Left ventricle myocardium superior (tissue), 1 donor: ENCODE measurements around the gene RNU1-3. TPM values are rescaled to one million over a fixed set of nuclear protein-coding genes. Genes with fewer than 3 reads are reported as not detected.
"Not testable (repeated sequence)": the region's sequence is repeated elsewhere in the genome, so short reads cannot be mapped to it uniquely, and the experiment has no call there.

Experiments
- ATAC-seq: fragments of 200-7000 bp; cut with Tn5 transposase; one replicate; pipeline ENCODE4 v1.9.1; 2020; ENCODE audit warnings: mild to moderate bottlenecking, moderate library complexity
- DNase-seq: peaks from one replicate; pipeline ENCODE4 v3.0.0-alpha.2; 2020
- intact Hi-C: fragments of 100-400 bp; cut with micrococcal nuclease; formaldehyde crosslinking; loops from one replicate; pipeline ENCODE4 v1.11.0; 2022
- total RNA-seq: library from RNA; stranded (reverse); fragmentation: NEBNext Ultra II Directional; extraction: Animal tissue kit (Norgen Biotek cat#: 25700); gene quantifications from one replicate; pipeline ENCODE4 v1.2.1, GENCODE V29; 2021
- donor health status: DM: no; HTN: yes; CAD: no; lungs with severe emphysema.

The RNU1-3 gene
- total RNA-seq, 1 donor from 2014 or later, result 4,234 TPM

DNA sequence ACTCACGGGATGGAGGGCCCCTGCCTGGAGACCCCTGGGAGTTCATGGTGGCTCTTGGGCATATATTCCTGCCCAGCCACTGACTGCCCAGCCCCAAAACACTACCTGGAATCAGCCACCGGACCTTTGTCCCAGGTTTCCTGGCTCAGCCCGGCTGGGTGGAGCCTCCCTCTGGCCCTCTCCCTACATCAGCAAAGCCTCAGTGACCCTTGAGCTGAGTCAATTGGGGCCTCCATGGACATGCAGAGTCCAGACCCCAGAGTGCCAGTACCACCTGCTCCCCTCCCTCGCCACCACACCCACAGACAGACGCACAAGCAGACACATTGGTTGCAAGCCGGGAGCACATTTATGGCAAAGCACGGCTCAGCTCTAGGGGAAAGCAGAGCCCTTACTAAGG is 30.4 kb upstream of the RNU1-3 start:
- intact Hi-C loops, DNase-seq, ATAC-seq: not testable (repeated sequence)

DNA sequence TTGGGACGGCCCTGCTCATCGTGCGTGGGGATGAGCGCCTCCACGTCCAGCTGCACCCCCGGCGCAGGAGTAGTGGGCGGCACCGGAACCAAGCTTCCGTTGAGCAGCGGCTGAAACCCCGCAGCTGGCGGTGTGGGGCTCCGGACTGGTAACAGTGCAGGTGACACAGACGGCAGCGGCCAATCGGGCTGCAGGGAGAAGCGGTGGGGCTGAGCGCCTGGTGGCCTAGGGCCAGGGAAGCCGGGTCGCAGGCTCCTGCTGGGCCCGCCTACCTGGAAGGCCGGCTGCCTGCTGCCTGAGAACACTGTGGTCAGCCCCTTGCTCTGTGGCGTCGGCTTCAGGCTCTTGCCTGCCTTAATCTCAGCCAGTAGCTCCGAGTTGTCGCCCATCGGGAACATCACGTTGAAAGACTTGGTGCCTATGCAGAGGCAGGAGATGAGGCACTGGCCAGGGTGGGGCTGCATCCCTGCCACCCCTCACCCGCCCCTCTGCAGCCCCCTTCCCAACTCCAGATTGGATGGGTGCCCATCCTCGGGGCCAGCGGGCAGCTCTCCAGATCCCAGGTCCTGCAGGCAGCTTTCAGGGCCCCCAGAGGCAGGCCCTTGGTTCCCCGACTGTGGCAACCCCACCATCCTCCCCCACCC is 29.9 kb upstream of the RNU1-3 start:
- intact Hi-C loops, DNase-seq, ATAC-seq: not testable (repeated sequence)

DNA sequence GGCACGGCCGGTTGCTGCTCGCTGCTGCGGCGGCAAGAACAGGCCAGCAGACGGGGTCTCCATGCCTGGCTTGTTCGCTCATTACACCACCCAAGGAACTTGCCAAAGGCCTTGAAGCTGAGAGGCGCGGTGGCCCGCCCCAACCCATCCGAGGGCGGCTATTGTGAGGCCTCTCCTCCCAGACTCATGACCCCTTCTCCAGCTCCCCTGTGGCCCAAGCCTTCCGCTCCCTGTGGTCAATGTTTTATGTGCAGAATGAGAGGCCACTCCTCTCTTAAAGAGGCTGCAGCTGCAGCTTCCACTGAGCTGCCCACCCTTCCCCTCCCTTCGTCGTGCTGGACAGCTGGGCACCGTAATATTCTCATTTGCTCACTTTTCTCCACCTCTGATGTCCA is 27.6 kb upstream of the RNU1-3 start:
- intact Hi-C loops, ATAC-seq, DNase-seq: not testable (repeated sequence)

- not testable (repeated sequence) for ATAC-seq, DNase-seq
Observed at GRCh38 chr1:16693449-16694307, 26.9 kb upstream of the RNU1-3 start.

GRCh38 chr1:16692717-16693448 is 26.1 kb upstream of the RNU1-3 start:
- ATAC-seq, intact Hi-C loops, DNase-seq: not testable (repeated sequence)

More at GRCh38 chr1:16693449-16694307, 26.9 kb upstream of the RNU1-3 start:
- intact Hi-C loops, result not testable (repeated sequence)

DNA sequence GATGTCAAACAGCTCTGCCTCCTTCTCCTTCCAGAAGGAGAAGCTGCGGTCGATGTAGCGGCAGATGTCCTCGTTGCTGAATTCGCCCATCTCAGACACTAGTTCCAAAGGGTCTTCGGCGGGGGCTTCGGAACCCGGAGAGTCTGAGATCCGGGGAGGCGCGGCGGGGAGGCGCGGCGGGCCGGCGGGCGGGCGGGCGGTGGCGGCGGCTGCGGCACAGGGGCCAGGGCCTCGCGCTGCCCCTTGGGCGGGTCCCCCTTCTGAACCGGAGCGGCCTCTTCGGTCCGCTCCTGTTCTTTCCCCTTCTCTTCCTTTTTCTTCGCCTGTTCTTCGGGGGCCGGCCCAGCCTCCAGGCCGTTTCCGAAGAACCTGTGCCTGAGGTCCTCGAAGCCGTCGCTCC is 25.5 kb upstream of the RNU1-3 start:
- DNase-seq, ATAC-seq, intact Hi-C loops: not testable (repeated sequence)

- DNase-seq, intact Hi-C loops, ATAC-seq: not testable (repeated sequence)
Observed at GRCh38 chr1:16690971-16691682, 24.4 kb upstream of the RNU1-3 start.

- ATAC-seq, DNase-seq, intact Hi-C loops: not testable (repeated sequence)
Observed at GRCh38 chr1:16687132-16687800, 20.5 kb upstream of the RNU1-3 start.

- DNase-seq, intact Hi-C loops, ATAC-seq: not testable (repeated sequence)
Observed at GRCh38 chr1:16685445-16686371, 19.0 kb upstream of the RNU1-3 start.

DNA sequence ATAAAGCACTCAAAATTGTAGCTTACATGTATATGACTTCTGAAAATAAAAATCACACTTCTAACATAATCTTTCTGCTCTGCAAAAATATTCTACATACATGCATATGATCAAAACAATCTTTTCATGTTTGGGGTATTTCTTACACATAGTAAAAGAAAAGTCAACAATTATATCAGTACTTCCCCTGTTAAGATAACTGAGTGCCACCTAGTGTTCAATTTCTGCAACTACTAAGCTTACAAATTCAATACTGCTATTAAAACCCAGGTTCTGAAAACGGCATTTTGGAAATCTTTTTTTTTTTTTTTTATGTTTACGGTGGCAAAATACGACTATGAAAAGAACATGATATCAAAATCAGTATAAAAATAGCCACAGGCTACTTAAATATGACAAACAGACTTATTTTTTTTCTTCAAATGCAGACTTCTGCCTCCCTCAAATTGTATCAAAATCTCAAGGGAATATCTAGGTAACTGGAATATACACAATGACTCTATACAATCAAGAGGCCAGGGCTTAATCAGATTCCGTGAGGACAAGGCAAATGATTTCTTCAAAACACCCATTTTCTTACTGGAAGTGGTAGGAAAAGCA is 18.1 kb upstream of the RNU1-3 start:
- intact Hi-C loops, ATAC-seq, DNase-seq: not testable (repeated sequence)

DNA sequence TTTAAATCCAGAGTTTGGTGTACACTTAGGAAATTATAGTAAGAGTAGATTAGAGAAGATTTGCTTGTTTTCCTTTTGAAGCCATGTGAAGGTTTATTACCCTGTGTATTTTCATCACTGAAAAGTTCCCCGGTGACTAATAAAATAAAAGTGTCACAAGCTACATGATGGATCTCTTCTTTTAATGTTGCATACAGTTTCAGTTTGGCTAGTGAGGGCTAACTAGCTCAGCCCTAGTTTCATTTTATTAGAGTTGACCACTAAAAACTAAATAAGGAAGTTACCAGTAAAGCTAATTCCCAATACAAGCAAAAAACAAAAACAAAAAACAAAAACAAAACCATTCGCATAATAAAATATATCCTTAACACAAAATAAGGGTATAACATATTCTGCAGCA is 17.4 kb upstream of the RNU1-3 start:
- intact Hi-C loops, DNase-seq, ATAC-seq: not testable (repeated sequence)

- ATAC-seq, DNase-seq, intact Hi-C loops: not testable (repeated sequence)
Observed at GRCh38 chr1:16682803-16683202, 16.1 kb upstream of the RNU1-3 start.

DNA sequence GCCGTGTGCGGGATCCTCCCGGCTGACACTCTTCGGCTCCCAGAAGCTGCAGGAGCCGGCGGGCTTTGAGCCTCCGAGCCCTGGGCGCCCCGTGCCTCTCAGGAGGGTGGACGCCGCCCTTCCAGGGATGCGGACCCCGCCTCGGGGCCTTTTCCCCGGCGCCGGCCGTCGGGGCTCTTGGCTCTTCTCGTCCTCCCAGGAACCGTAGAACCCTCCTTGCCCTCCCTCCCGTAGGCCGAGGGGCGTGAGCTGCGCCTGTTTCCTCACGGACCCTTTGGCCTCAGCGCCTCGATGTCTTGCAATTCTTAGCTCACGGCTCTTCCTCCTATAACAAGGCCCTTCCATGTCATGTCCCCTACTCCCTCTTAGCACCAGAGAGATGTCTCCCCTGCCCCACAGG is 13.6 kb upstream of the RNU1-3 start:
- DNase-seq, ATAC-seq, intact Hi-C loops: not testable (repeated sequence)

DNA sequence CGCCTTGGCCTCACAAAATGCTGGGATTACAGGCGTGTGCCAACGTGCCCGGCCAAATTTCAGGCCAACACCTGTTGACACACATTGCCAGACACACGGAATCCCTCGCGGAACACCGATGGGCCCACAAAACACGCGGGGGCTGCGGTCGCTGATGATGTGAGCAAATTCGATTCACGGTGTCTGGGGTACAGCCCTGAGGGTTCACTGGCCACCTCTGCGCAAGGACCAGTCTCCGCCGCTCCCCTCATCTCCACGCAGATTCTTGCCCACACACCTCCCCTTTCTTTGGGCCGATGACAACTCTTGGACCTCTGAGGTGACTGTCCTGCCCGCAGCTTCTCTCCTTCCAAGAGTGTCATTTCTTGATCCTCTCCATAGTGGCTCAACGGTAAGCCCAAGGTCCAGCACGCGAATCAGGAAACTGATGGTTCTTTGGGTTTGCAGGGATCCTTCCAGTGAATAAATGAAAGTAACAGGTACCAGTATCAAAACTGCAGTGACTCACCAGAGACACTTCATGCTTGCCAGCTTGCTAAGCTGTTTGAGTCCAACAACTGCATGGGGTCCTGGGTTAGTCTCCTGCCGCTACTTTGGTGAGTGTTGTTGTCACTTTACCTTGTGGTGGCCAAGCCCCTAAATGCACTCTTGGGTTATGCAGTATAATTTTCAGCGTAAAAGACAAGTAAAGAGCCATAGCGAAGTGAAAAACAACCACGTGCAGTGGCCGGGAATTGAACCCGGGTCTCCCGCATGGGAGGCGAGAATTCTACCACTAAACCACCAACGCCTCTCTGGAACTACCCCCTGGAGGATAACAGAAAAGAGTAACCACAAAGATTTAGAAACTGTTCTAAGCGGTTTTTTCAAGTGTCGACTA is 11.0 kb upstream of the RNU1-3 start:
- peak; percentile 27 for ATAC-seq
- DNase-seq, result peak; percentile 37
- intact Hi-C loops, result no loop called here

GRCh38 chr1:16676661-16677523 is 10.1 kb upstream of the RNU1-3 start:
- peak; percentile 8 for DNase-seq
- ATAC-seq, intact Hi-C loops: not testable (repeated sequence)
